Lower leg skin (tissue), 3 donors: ENCODE measurements around the gene ZCCHC7.
"Not testable (repeated sequence)": the region's sequence is repeated elsewhere in the genome, so short reads cannot be mapped to it uniquely, and the experiment has no call there.

ENCODE experiments used
- POLR2A ChIP-seq, 2 donors: fragments of 450-650 bp; IDR thresholded peaks; one replicate each; pipeline ENCODE4 v1.6.1; 2016 to 2017; ENCODE audit warnings: antibody characterized with exemption in 2 of 2, mild to moderate bottlenecking in 1 of 2, moderate library complexity in 1 of 2
- TF ChIP-seq, protein P1 (sequence below), 3 donors: fragments of 450-650 bp; IDR thresholded peaks; one replicate each; pipeline ENCODE4 v1.5.1; 2016; ENCODE audit warnings: antibody characterized with exemption in 3 of 3, mild to moderate bottlenecking in 3 of 3, moderate library complexity in 2 of 3

DNA sequence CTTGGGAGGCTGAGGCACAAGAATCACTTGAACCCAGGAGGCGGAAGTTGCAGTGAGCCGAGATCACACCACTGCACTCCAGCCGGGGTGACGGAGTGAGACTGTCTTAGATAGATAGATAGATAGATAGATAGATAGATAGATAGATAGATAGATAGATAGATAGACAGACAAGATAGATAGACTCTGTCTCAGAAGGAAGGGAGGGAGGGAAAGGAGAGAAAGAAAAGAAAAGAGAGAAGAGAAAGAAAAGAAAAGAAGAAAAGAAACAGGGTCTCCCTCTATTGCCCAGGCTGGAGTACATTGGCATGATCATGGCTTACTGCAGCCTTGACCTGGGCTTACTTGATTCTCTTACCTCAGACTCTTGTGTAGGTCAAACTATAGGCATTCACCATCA, 44.0 kb downstream of the ZCCHC7 start:
- TF ChIP-seq, protein P1, sequence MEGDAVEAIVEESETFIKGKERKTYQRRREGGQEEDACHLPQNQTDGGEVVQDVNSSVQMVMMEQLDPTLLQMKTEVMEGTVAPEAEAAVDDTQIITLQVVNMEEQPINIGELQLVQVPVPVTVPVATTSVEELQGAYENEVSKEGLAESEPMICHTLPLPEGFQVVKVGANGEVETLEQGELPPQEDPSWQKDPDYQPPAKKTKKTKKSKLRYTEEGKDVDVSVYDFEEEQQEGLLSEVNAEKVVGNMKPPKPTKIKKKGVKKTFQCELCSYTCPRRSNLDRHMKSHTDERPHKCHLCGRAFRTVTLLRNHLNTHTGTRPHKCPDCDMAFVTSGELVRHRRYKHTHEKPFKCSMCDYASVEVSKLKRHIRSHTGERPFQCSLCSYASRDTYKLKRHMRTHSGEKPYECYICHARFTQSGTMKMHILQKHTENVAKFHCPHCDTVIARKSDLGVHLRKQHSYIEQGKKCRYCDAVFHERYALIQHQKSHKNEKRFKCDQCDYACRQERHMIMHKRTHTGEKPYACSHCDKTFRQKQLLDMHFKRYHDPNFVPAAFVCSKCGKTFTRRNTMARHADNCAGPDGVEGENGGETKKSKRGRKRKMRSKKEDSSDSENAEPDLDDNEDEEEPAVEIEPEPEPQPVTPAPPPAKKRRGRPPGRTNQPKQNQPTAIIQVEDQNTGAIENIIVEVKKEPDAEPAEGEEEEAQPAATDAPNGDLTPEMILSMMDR (IDR thresholded peaks at IDR 0.05): not testable (repeated sequence)
- not testable (repeated sequence) for TF ChIP-seq POLR2A (IDR thresholded peaks at IDR 0.05)
